Measurements from ENCODE around the gene PLA2G5.

The PLA2G5 gene

DNA sequence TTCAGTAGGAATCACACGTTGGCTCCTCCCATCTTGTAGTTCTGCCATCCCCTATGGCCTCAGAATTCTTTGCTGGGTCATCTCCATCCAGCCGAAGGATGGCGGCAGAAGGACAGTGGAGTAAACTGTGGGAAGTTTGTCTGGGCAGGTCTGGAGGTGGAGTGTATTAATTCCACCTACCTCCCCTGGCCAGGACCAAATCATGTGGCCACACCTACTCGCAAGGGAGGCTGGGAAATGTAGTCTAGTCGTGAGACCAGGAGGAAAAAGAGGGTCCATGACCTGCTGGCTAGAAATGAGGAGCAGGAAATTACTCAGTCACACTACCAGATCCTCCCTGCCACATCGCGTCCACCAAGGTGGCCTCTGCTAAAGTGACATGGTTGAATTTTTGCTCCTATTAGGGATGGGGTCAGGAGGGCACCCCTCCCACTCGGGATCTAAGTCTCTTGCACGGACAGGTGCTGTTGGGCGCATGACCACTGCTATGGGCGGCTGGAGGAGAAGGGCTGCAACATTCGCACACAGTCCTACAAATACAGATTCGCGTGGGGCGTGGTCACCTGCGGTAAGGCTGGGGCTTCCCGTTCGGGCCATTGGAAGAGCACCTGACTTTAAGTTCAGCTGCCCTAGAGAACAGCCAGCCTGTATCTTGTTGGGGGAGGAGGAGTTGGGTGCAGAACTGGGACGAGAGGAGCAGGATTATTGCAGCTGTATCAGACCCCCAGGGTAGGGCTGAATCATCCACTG is 19.5 kb downstream of the PLA2G5 start:
- TF ChIP-seq, protein P1, sequence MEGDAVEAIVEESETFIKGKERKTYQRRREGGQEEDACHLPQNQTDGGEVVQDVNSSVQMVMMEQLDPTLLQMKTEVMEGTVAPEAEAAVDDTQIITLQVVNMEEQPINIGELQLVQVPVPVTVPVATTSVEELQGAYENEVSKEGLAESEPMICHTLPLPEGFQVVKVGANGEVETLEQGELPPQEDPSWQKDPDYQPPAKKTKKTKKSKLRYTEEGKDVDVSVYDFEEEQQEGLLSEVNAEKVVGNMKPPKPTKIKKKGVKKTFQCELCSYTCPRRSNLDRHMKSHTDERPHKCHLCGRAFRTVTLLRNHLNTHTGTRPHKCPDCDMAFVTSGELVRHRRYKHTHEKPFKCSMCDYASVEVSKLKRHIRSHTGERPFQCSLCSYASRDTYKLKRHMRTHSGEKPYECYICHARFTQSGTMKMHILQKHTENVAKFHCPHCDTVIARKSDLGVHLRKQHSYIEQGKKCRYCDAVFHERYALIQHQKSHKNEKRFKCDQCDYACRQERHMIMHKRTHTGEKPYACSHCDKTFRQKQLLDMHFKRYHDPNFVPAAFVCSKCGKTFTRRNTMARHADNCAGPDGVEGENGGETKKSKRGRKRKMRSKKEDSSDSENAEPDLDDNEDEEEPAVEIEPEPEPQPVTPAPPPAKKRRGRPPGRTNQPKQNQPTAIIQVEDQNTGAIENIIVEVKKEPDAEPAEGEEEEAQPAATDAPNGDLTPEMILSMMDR (conservative IDR thresholded peaks at IDR 0.05): no peak
- TF ChIP-seq ZFX (IDR thresholded peaks at IDR 0.05): no peak
- H3K27ac ChIP-seq: no peak overlapping the region

DNA sequence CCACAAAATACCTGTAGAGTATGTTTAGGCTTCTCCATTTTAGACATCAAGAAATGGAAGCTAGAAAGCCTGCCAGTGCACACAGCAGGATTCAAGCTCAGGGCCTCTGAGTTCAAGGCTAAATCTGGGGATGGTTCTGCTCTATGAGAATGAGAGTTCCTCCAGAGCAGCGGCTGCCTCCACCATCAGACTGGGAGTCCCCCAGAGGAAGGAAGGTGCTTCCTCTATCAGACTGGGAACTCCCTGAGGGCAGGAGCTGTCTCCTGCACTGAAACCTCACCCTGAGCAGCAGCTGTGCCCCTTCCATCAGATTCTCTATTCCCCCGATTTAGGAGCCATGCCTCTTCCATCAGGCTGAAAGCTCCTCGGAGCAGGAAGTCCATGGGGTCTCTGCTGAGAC is 20.1 kb downstream of the PLA2G5 start:
- TF ChIP-seq, protein P1 (conservative IDR thresholded peaks at IDR 0.05): no peak
- TF ChIP-seq ZFX (IDR thresholded peaks at IDR 0.05): no peak

GRCh38 chr1:20090641-20091040 is 20.6 kb downstream of the PLA2G5 start:
- TF ChIP-seq, protein P1 (conservative IDR thresholded peaks at IDR 0.05): no peak
- no peak for TF ChIP-seq ZFX (IDR thresholded peaks at IDR 0.05)
- no peak overlapping the region for H3K27ac ChIP-seq

More for the DNA sequence above, 20.1 kb downstream of the PLA2G5 start:
- H3K27ac ChIP-seq: no peak overlapping the region

DNA sequence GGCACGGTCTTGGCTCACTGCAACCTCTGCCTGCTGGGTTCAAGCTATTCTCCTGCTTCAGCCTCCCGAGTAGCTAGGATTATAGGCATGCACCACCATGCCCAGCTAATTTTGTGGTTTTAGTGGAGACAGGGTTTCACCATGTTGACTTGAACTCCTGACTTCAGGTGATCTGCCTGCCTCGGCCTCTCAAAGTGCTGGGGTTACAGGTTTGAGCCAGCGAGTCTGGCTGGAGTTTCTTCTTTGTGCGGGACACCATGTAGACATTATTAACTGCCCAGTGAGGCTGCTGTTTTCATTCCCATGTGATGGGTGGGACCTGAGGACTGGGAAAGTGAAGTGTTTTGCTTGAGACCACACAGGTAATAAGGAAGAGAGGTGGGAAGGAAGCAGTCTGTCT is 23.3 kb downstream of the PLA2G5 start:
- no peak overlapping the region for H3K27ac ChIP-seq
- no peak for TF ChIP-seq ZFX (IDR thresholded peaks at IDR 0.05)

DNA sequence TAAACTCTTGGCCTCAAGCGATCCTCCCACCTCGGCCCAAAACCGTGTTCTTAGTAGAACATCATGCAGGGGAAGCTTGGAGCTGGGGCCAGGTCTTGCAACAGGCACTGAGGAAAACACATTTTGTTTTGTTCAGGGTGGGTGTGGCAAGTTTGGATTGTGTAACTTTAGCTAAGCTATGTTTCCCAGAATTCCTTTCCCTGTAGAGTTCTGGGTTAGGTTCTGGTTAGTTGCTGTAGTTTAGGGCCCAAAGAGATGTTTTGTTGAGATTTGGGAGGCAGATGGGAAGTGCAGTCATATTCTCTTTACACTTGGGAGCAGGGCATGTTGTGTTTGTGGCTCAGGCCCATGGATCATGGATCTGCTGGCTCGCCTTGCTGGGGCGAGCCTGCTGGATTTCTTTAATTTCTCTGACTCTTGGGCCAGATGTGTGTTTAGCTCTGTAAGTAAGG is 24.0 kb downstream of the PLA2G5 start:
- no peak for TF ChIP-seq ZFX (IDR thresholded peaks at IDR 0.05)
- TF ChIP-seq, protein P1 (conservative IDR thresholded peaks at IDR 0.05): no peak
- H3K27ac ChIP-seq: no peak overlapping the region

DNA sequence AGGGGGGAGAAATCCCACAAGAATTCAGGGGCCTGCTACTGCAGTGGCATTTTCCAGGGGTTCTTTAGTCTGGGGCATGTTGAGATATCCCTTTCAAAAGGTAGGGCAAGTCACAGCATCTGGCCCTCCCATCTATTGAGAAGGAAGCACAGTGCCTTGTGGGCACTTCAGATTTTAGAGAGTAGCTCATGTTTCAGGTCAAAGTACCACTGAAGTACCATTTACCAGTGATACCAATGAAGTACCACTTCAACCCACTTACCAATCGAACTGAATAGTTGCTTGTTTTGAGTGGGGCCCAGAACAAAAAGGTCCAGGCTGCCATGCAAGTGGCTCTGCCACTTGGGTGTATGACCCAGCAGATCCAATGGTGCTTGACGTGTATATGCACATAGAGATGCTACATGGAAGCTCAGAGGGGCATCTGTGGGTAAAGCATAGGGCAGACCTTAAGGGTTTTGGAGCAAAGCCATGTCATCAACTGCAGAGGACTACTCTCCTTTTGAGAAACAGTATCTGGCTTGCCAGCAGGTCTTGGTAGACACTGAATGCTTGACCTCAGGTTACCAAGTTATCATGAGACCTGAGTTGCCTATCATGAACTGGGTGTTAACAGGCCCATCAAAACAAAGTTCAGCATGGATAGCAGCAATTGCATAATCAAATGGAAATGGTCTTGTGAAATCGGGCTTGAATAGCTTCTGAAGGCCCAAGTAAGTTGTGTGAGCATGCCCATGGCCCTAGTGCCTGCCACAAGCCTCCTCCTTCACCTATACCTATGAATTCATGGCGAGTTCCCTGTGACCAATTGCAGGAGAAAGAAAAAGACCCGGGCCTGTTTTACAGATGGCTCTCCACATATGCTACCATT is 25.8 kb downstream of the PLA2G5 start:
- no peak overlapping the region for H3K27ac ChIP-seq
- TF ChIP-seq, protein P1 (conservative IDR thresholded peaks at IDR 0.05): no peak
- no peak for TF ChIP-seq ZFX (IDR thresholded peaks at IDR 0.05)

GRCh38 chr1:20096840-20097447 is 26.9 kb downstream of the PLA2G5 start:
- TF ChIP-seq, protein P1 (conservative IDR thresholded peaks at IDR 0.05): no peak
- no peak overlapping the region for H3K27ac ChIP-seq
